ENCODE results near the gene IL3.

The IL3 gene, protein sequence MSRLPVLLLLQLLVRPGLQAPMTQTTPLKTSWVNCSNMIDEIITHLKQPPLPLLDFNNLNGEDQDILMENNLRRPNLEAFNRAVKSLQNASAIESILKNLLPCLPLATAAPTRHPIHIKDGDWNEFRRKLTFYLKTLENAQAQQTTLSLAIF

DNA sequence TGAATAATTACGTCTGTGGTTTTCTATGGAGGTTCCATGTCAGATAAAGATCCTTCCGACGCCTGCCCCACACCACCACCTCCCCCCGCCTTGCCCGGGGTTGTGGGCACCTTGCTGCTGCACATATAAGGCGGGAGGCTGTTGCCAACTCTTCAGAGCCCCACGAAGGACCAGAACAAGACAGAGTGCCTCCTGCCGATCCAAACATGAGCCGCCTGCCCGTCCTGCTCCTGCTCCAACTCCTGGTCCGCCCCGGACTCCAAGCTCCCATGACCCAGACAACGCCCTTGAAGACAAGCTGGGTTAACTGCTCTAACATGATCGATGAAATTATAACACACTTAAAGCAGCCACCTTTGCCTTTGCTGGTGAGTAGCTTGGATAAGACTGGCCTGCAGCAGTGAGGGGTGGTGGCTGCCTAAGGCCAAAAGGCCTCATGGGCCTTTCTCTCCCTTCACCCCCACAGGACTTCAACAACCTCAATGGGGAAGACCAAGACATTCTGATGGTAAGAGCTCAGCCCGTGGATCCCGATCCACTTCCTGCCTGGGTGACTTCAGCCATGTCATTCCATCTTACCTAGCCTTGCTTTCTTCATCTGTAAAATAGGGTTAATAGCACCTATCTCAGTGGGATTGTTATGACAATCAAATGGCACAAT is at the start of gene IL3:
TSS of gene IL3 (plus strand) at position 155 of the 661 bp plus-strand sequence. CDS start at position 207, 52 bp downstream.
- no peak for DNase-seq

DNA sequence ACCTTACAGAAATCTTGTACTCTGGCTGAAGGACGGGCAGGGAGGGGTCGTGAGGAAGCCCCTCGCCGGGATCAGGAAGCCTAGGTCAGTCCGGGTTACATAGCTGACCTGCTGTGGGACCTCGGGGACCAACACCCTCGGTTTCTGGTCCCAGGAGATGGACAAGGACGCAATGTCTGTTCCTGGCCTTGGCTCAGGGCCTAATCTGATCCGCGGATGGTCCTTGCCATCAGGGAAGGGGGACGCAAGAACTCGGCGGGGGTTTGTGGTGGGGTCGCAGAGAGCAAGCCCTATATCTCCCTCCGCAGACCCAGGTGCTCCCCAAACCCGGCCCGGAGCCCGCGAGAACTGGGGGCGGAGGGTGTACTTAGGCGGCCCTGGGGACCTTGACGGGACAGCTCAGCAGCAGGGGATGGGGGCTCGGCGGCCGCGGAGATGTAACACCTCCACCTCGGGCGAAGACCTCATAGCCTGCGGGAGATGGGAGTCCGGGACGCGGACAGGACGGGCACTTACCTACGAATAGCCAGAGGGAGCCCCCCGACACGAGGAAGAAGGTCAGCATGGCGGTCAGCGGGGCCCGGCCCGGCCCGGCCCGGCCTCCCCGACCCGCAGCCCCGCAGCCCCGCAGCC is 49.4 kb upstream of the IL3 start:
- DNase-seq = no peak

DNA sequence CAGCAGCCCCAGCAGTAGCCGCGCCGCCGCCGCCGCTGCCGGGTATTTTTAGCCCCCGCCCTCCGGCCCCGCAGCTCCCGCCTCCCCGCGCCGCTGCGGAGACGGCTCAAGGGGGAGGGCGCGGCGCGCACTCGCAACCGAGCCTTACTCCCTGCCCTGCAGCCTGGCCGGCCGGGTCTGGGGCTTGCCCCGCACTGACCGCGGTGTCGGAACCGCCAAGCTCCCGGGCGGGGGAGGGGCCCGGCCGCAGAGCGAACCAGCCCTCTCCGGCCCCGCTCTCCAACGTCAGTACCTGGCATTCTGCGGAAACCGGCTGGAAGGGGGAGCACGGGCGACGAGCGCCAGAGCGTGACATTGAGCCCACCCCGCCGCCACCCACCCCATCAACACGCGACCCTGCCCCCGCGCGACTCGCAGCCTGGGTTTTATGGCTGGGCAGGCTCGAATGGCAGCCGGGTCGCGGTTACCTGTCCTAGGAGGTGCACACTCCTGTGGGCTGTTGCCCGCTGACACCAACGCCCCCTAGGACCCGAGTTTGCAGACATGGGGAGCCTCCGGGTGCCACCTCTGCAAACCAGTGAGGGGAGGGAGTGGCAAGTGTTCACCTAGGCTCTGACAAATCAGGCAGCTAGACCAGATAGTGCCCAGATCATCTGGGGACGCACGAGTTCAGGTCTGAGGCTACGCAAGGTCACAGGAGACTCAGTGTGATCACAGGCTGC is 48.7 kb upstream of the IL3 start, which contains the start of gene ACSL6:
TSS of gene ACSL6 (minus strand) at position 37 of the 722 bp plus-strand sequence. CDS start 105 bp downstream, outside the sequence.
- peak; percentile 7 for DNase-seq

DNA sequence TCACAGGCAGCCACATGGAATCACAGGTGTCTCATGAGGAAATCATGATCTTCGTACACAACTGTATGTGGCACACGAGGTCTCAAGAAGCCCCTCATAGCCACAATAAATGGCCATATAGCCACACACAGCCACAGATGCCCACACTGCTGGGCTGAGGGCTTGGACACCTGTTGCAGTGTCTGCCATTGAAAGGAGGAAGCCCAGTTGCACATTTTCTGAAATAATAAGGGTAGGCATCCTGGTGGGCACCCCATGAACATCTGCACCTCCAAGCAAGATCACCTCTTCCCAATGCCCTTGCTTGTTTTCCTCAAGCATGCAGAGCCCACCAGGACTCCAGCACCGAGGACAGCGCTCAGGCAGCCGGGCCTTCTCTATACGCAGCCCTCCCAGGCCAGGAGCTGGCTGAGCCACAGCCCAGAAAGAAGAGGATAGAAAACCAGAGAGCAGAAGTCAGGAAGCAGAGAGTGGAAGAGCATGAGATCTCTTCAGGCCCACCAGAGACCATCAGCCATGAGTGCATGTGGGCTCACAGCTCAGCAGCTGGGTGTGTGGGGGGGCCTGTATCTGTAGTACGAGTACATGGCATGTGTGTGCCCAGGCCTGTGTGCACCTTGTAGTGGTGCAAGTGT is 48.0 kb upstream of the IL3 start:
- DNase-seq = no peak

DNA sequence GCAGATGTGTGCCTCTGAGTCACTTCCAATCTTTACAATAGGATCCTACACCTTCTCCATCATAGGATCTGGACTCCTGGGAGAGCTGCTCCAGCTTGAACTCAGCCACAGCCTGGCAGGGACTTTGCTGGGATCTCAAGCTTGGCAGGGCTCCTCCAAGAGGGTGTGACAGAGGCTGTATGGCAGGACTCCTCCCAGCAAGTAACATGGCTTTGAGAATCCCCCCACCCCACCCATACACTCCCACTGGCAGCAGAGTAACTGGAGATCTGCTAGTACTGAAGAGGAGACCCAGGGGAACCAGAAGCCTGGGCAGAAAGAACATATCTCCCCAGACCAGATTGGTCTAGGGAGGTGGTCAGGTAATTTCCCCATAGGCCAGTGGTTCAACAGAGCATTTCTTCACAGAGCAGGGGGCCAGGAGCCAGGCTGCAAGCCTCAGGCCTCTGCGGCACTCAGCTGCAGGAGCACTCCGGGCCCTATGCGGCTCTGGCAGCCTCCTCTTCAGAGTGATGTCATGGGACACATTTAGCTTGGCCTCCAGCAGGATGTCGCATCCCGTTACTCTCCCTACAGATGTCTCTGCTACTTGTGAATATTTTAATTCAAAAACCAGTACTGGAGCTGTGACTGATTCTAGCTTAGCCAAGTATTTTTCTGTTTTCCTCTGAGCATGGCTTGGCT is 47.3 kb upstream of the IL3 start:
- DNase-seq = no peak

DNA sequence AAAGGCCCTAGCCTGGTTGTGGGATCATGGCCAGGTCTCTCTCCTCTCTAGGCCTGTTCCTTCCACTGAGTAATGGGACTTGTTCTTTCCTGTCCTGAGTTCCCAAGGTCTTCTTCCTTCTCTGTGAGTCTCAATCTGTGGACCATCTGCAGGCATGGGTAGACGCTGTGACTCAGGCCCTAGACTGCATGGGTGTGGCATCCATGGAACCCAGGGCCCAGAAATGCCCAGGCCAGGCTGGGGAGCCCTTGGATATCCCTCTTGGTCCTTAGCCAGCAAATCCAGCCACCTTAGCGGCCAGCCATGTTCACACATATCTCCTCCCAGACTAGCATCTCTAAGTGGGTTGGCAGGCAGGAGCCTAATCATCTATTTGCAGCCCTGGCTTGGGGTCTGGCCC is 46.7 kb upstream of the IL3 start:
- DNase-seq = no peak

DNA sequence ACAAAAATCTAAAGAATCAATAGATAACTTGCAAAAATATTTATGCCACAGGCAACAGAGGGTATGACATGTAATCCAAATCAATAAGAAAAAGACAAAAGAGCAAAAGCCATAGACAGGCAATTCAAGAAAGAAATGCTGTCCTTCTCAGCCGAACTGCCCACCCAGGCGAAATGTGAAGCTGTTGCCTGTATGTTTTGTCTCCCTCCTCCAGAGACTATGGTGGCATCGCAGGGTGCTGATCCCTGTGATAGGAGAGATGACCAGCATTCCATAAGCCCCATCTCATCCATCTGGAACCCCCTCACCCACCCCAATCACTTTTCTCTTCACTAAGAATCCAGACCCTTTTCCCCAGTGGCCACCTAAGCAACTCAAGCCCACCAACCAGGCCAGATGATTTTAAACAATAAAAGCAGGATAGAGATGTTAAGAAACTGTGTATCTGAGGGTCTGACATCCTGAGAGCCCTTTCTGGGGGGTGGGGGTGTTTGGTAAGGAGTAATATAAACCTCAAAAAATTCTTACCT is 43.7 kb upstream of the IL3 start:
- no peak for DNase-seq

DNA sequence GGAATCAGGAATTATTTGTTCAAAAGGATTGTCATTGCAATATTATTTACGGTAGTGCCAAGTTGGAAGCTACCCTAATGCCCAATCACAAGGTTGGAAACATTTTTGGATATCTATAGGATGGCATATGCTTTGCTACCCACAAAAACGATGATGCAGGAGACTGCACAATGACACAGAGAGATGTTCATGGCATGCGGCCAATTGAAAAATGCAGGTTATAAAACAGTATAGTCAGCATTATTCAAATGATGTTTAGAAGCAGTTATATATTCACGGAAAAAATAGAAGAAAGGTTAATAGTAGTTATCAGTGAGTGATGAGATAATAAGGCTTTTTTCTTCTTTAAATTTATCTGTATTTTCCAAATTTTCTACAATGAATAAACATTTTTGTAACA is 43.1 kb upstream of the IL3 start:
- DNase-seq = no peak

DNA sequence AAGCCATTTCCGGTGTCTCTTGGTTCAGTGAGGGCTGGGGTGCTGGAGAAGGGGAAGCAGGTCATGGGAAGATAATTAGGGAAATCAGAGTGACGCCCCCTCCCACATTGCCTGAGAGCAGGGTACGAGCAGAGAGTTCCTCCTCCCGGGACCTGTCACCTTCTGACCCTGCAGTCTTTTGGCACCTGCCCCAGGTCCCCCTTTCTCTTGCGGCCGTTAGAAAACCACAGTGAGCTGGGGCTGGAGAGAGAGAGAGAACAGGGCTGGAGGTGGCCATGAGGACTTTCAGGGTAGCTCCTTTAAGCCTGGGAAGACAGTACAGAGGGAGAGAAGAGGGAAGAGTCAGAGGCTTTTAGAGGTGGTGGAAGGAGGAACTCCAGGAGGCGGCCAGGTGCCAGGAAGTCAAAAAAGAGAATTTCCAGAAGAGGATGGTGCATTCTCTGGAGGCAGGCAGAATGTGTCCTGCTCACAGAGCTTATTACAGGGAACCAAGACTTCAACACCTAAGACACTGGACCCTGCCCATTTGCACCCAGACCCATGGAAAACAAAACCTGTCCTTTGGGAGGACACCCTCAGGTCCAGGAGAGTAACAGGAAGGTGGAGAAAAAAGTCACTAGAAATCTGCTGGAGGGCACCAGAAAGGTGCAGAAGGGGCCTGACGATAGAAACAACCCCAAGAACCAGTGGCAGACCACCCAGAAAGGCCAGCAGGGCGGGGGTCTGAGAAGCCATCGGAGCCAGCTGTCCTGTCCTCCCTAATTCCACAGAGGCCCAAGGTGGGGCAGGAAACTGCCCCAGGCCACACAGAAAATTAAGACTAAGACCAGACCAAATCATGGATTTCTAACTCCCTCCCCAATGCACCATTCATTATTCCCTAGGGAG is 42.5 kb upstream of the IL3 start:
- no peak for DNase-seq

DNA sequence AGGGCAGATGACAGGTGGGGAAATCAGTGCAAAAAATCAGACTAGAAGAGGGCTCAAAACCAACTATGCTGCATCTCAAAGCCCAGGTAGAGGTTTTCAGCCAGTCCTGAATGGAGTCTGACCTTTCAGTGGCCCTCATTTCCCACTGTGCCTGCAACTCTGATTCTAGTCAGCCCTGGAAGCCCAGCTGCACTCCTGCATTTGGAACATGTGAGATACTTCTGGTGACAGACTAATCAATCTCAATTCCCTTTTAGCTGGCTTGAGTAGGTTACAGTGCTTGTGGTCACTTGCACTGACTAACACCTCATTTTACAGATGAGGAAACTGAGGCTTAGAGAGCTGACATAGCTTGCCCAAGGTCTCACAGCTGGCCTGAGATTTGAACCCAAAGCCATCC is 41.1 kb upstream of the IL3 start:
- DNase-seq = no peak

DNA sequence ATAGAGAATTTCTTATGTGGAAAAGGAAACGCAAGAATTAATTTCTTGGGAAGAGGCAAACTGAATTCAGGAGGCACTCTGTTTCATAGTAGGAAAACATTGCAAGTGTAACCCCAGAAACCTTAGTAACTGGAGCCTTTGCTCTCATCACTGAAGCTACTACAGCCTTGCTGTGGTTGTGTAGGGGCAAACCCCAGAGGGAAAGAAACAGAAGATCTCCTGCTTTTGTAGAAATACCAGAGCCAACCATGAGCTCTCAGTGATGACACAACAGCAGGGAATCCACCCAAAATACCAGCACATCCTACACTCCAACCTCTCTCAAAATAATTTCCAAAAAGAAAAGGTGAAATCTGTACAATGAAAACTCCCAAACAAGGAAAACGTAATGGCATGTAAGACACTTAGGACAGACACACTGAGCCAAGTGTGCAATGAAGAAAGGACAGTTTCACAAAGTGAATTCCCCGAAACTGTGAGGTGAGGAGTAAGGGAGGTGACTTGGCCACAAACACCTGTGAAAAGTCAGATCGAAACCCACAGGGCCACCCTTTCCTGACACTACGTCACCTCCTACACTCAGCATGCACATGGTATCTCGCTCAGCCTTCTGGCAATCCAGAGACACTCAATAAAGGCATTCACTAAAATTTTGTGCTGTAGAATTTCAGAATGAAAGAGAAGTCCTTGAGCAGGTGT is 40.4 kb upstream of the IL3 start:
- DNase-seq = no peak

DNA sequence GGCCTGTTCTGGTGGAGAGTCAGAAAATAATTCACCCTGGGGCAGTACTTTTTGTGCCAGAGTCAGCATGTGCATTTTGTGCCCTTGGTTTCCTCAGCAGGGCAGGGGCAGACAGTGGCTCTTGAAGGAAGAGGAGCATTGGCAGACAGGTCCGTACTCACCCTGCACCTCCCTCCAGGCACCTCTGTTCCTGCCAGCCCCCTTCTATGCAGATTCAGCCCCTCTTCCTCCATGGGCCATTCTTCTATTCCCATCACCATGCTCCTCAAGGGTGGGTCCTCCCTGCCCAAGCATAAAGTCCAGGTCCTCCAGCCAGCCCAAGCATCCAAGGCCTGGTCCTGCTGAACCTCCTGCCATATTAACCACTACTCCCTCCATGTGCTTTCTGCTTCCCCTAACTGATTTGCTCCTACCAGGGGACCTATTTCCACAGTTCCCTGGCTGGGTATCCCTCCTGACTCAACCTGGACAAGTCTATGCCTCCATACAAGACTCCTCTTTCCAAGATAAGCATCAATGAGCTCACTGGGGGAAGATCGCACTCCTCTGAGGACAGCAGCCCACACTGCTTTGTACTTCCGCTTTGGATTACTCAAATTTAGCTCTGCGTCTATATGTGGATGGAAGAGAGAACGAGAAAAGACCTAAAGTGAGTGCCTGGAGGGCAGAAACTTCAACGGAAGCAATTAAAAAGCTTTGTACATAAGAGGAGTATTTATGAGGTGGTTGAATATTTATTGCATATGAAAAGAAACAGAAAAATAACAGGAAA is 39.7 kb upstream of the IL3 start:
- DNase-seq = no peak

DNA sequence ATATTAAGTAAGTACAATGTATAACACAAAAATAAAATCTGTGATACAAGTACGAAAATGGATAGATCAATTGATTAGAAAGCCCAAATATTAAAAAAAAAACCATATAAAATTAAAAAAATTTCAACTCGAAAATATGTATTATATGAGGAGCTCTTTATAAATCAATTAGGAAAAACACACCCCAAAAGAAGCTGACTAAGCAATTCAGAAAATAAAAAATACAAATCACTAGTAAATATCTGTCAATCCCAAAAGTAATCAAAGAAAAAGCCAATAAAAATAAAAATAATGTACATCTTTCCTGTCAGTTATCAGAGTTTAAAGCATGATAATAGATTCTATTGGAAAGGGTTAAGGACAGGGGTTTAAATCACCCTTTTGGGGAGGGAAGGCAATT is 38.8 kb upstream of the IL3 start:
- DNase-seq = no peak

DNA sequence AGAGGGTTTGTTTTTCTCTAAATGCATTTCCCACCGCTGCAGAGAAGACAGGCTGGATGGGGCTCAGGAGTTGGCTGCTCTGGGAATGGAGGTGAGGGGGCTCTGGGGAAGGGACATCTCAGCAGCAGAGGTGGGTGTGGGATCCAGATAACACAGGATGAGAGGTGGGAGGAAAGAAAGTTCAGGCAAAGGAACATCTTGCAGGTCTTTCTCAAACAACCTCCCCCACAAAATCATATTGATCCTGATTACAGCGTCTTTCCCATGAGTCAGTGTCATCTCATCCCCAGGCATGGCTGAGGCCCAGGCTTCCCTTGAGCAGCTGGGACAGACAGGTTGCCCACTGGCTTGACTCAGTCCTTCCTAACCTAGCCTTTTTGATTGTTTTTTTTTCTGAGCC is 37.7 kb upstream of the IL3 start:
- DNase-seq = no peak

DNA sequence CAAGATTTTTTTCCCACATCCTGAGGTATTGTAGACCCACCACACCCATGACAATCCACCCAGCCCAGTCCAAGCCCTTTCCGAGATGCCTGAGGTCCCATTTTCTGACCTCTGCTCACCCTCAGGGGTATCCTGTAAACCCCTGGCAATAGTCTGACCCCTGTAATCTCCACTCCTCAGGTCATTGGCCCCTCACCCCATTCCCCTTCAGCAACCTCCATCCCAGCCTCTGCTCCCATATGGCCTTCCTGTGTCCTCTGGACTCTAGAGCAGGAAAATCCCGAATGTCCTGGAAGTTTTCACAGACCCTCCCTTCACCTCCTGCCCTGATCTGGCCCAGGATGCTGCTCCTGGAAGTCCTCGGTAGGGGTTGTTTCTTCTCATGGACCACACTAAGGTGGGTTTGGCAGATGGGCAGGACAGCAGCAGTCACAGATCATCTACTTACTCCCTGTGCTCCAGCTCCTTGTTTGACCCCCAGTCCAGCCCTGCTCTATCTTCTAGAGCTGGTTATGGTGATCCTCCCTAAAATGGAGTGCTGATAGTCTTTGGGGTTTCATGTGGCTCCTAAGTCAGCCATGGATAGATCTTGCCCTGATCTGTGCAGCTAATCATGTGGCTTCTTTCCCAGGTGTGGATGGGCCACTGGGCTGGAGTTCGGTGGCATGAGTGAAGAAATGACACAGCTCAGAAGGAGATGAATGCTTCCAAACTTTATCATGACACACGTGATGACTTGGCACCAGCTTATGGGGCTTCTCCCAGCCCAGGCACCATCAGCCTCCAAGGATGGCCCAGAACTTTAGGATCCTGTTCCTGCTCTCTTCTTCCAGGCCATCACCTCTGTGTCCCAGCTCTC is 37.0 kb upstream of the IL3 start:
- no peak for DNase-seq

DNA sequence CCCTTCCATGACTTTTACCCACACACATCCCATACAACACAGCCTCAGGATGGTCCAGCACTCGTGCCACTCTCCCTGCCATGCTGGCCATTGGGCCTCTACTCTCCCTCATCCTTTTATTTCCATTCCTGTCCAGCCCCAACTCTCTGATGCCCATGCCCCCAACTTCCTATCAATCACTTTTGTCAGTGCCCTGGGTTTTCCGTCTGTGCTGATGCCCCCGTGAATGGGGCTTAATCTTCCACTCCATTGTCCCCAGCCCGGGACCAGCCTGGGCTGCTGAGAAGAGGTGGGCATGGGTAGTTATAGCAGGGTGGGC is 36.4 kb upstream of the IL3 start:
- no peak for DNase-seq

DNA sequence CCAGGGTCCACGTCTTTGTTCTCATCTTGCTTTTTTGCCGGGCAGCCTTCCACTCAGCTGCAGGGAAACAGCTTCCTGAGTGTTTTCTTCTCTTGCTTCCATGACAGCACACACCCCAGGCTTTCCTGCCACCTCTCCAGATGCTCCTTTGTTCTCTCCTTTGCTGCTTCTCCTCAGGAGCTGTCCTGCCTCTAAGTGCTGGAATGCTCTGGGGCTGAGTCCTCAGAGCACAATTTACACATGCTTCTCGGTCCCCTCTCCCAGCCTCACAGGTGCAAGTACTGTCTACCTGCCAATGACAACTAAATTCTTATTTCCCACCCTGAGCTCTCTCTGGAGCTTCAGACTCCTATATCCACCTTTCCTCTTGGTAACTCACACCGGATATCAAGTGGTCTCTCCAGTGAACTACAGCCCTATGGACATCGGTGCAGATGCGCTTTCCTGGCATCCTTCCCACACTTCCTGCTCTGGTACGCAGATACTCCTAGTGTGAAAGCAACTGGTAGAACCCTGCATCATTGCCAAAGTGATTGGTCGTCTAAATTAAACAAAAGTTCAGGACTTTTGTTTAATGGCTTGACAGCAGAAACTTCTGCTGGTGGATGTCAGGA is 35.6 kb upstream of the IL3 start:
- no peak for DNase-seq

DNA sequence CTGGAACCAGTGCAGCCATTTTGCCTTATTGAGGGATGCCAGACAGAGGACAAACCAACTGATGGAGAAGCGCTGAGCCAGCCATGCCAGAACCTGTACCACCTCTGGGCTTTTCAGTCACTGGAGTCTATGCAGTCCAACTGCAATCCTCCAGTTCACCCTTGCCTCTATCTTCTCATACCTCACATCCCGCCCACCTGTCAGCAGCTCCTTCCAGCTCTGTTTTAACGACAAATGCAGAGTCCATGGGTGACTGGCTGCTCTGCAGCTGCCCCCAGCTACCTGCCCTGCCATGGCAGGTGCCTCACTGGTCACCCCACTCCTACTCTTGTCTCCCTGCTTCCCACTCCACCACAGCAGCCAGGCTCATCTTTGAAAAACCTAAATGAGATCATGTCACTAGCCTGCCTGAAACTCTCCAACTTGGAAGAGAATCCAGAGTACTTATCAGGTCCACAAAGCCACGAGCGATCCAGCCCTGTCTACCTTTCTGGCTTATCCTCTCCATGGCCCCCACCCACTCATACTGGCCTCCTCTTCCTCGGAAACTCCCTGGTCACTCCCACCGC is 35.0 kb upstream of the IL3 start:
- DNase-seq = no peak

Measured in NCI-H510A treated with DMSO at 0.1 percent for 48 hours (cell line).